GM12874 (cell line): ENCODE results near the gene HDAC4.

Experiments used
- TF ChIP-seq, protein P1 (sequence below): IDR thresholded peaks from 2 replicates; pipeline ENCODE4 v1.5.1; 2011; ENCODE audit warnings: low read depth, mild to moderate bottlenecking, control low read depth, low read length, moderate library complexity; ENCODE audit not compliant: insufficient read depth

Gene HDAC4

DNA sequence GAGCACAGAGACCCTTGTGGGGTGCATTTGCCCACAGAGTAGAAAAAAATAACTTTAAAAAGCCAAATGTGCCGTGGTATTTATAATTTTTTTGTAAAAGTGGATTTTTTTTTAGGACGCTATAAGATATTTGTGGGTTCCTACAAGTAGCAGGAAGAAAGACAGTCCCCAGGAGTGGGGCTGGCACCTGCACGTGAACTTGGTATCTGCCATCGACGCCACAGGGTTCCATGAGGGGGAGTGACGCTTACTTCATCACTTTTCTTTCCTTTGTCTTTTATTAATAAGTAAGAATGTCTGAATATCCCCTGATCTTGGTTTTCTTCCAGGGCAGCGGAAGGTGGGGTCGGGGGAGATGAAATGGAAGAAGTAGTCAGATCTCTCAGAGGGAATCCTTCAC is 345.9 kb downstream of the HDAC4 start:
- TF ChIP-seq, protein P1, sequence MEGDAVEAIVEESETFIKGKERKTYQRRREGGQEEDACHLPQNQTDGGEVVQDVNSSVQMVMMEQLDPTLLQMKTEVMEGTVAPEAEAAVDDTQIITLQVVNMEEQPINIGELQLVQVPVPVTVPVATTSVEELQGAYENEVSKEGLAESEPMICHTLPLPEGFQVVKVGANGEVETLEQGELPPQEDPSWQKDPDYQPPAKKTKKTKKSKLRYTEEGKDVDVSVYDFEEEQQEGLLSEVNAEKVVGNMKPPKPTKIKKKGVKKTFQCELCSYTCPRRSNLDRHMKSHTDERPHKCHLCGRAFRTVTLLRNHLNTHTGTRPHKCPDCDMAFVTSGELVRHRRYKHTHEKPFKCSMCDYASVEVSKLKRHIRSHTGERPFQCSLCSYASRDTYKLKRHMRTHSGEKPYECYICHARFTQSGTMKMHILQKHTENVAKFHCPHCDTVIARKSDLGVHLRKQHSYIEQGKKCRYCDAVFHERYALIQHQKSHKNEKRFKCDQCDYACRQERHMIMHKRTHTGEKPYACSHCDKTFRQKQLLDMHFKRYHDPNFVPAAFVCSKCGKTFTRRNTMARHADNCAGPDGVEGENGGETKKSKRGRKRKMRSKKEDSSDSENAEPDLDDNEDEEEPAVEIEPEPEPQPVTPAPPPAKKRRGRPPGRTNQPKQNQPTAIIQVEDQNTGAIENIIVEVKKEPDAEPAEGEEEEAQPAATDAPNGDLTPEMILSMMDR: no peak

DNA sequence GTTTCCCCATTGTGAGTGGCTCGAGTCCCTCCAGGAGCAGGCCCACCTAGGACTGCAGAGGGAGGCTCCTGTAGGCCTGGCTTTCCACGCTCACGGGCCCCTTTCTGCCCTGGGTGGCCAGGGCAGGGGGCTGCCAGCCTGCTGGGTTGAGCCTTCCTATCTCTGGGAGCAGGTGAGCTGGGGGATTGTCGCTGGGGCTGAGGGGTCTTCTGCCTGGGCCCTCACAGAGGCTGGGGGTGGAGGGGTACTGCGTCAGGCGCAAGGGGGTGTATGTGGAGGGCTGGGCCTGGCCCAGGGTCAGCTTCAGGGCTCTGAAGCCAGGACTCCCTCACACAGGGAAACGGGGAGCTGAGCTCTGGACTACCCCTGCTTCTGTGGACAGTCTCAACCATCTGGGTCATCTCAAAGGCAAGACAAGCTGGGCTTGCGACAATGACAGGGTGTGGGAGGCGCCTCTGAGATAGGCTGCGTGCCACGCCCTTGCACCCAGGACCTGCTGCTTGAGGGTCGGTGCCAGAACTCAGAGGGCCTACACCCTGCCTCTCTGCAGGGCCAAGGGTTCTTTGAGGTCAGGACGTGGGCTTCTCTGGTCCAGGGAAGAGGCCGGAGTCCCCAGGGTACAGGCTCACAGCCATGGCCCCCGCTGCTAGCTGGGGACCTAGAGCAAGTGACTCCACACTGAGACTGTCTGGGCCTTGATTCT is 346.9 kb downstream of the HDAC4 start:
- TF ChIP-seq, protein P1: no peak

DNA sequence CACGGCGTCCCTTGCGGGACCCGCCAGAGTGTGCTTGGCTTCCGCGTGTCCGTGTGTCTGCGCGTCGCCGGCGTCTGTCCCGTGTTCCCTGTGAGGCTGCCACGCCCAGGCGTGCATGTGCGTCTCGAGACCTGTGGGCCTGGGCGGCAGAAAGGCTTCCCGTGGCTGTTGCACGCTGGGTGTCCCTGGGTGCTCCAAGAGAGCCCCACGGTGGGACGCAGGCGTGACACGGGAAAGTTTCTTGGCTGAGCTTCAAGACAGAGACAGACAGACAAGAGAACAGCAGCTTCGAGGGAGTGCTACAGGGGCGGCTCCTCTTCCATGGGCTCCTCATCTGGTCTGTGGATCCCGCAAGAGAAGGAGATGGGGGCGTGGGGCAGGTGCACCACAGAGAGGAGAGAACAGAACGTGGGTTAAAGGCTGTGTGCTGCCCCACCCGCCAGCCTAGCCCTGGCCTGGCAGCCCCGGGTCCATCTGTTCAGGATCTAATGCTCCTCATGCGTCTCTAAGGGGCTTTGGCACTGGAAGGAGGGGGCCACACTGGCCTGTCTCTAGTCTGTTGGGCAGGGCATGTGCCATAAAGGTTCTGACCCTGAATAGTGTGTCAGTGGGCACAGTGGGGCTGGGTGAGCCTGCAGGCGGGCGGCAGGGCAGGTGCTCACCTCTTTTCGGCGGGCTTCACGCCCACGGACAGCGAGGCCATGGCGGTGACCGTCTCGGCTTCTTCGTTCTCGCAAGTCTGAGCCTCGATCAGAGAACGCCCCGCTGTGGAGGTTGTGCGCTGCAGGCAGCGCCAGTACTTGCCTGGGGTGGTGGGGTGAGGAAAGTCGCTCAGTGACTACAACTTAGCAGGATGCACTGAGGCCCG is 347.8 kb downstream of the HDAC4 start:
- TF ChIP-seq, protein P1: no peak

DNA sequence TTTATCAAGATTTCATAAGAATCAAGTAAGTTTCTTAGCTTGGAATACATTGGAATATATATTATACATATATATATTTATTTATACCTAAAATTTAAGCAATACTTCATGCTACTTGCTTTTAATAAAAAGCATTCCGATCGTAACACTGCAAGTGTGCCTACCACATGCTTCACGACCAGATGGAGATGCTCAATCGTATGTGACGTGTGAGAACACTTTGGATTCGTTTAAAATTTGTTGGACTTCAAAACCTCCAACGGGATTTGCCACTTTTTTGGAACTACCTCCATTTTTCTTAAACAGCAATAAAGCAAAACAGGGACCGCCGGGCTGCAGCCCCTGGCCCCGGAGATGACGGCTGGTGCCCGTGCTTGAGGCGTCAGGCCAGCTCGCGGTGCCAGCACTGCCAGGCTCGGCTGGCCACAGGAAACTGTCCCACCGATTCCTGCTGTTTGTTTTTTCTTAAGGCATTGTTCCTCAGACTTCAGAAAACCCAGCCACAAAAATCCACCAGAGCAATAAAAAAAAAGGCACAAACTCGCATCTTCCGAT is 348.9 kb downstream of the HDAC4 start:
- TF ChIP-seq, protein P1: no peak

DNA sequence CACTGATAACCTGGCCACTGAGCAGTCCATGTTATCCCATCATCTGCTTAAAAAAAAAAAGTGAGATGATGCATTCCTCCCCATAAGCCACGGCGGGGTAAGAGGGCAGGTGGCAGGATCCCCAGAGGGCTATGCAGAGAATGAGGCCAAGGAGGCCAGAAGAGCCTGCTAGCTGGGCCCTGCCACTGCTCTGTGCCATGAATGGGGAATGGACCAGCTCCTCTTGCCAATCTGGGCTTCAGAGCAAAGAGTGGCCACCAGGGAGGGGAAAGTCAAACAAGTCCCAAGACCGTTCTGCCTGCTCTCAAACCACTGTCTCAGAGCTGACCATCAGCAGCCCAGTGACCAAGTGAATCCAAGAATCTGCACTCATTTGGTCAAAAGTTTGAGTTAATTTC is 350.6 kb downstream of the HDAC4 start:
- TF ChIP-seq, protein P1: no peak

DNA sequence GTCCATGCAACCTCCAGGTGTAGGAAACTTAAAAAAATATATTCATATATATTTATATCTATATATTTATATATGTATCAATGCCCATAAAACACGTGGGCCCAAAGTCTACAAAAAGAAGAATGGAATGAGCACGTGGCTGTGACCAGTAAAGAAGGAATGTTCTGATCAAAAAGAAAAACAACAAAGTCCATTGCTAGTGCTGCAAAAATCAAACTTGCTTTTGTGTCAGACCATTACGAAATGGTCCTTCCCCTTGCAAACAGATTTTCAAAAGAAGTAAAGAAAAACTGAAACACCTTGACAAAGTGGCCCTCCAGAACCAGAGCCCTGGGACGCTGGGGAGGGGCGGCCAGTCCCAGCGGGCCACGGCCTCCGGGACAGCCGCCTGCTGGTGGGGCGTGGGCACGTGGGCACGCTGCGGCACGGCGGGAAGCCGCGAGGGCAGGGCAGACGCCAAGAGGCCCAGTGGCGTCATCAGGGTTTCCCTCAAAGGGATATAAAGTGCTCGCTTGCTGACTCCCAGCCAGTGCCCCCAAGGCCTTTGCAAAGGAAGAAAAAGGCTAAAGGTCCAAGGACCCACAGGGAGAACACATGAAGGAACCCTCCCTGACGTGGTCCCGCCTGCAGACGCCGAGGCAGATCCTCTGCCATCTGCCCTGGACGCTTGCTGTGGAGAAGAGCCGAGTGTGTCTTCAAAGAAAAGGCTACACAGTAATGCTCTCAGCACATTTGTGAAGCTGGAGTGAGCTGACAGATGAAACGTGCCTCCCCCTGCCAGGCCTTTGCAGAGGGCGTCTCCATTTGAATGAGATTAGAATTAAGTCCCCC is 351.2 kb downstream of the HDAC4 start:
- TF ChIP-seq, protein P1: no peak
